ENCODE data around the gene PNRC2.
A peak's percentile ranks its signal among the peaks of the same experiment; 100 is the strongest.

The PNRC2 gene

GRCh38 chr1:23963617-23964234 lies 4.1 kb downstream of the PNRC2 start:
- no peak overlapping the region for H3K4me3 ChIP-seq (ENCODE audit: control insufficient read depth, low read depth, low read length)
- no peak for DNase-seq (ENCODE audit: low read depth)
- no peak for TF ChIP-seq CTCF (conservative IDR thresholded peaks at IDR 0.05; ENCODE audit: control insufficient read depth, insufficient read depth, low read depth, low read length)

GRCh38 chr1:23964235-23964668 lies 4.6 kb downstream of the PNRC2 start:
- no peak for TF ChIP-seq CTCF (conservative IDR thresholded peaks at IDR 0.05; ENCODE audit: control insufficient read depth, insufficient read depth, low read depth, low read length)
- DNase-seq (ENCODE audit: low read depth): no peak

GRCh38 chr1:23964790-23965740 lies 5.4 kb downstream of the PNRC2 start:
- no peak overlapping the region for H3K4me3 ChIP-seq (ENCODE audit: control insufficient read depth, low read depth, low read length)
- TF ChIP-seq CTCF (conservative IDR thresholded peaks at IDR 0.05; ENCODE audit: control insufficient read depth, insufficient read depth, low read depth, low read length): no peak
- peak; percentile 36 for DNase-seq (ENCODE audit: low read depth)

More at GRCh38 chr1:23964235-23964668, 4.6 kb downstream of the PNRC2 start:
- no peak overlapping the region for H3K4me3 ChIP-seq (ENCODE audit: control insufficient read depth, low read depth, low read length)

DNA sequence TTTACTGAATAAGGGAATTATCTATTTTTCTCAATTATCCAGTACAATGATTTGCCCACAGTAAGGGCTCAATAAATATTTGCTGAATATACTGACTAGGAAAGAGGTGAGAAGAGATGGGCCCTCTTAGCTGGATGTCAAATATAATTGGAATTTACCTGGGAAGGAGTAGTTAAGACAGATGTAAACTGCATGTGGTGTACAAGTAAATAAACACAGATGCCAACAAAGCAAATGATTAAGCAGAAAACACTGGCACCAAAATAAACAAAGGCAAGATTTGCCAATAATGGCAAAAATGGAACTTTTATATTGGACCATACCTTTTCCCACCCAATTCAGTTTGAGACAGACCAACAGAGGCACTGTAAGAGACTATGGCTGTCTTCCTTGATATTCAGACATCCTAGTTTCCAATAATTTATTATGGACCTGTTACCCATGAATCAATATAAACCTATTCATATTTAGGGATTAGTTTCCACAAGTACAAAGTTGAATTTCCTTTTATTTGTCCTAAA lies 7.4 kb downstream of the PNRC2 start:
- no peak for DNase-seq (ENCODE audit: low read depth)
- H3K4me3 ChIP-seq (ENCODE audit: control insufficient read depth, low read depth, low read length): no peak overlapping the region
- no peak for TF ChIP-seq CTCF (conservative IDR thresholded peaks at IDR 0.05; ENCODE audit: control insufficient read depth, insufficient read depth, low read depth, low read length)

DNA sequence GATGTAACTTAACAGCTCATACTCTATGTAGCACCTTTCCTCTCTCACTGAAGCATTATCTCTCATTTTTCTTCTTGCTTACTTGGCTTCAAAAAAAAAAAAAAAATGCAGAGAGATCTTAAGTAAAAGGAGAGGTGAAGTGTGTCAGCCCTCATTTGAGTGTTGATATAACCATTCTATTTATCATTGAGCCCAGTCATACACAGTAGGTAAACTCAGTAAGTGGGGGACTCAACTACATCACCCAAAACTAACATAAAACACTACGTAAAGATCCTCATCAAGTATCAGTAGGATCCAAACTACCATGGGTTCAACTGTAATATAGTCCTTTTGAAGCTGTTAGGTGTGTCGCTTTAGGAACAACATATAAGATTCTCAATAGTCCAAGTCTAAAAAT lies 8.2 kb downstream of the PNRC2 start:
- no peak overlapping the region for H3K4me3 ChIP-seq (ENCODE audit: control insufficient read depth, low read depth, low read length)
- TF ChIP-seq CTCF (conservative IDR thresholded peaks at IDR 0.05; ENCODE audit: control insufficient read depth, insufficient read depth, low read depth, low read length): no peak
- no peak for DNase-seq (ENCODE audit: low read depth)

DNA sequence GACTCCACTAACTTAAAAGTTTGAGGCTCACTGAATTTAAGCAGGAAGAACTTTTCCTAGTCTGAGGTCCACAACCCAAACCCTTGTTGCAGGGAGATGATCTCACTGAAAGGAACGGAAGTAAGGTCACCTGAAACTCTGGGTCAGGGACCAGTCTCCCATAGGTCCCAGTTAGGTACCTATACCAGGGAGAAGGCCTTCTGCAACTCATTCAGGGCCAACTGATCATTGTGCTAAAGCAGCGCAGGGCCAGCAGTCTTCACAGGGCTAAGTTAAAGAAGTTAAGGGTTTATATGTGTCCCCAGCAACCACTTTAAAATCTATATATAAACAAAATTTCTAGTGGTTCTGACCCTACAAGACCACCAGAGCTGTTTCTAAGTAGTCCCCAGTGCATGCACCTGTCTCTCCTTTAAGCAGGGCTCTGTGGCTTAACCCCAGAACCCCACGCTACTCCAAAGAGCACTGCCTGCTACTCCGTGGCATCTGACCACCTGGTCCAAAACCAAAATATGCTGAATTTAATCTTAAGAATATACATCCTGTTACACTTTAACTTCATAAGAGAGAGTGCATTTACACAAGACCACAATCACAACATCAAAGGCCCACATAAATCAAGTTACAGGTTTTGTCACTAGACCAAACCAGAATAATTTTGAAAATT lies 17.7 kb downstream of the PNRC2 start:
- H3K4me3 ChIP-seq (ENCODE audit: control insufficient read depth, low read depth, low read length): peak overlapping the region; percentile 21
- DNase-seq (ENCODE audit: low read depth): no peak

More for the DNA sequence above, 17.7 kb downstream of the PNRC2 start:
- TF ChIP-seq CTCF (conservative IDR thresholded peaks at IDR 0.05; ENCODE audit: control insufficient read depth, insufficient read depth, low read depth, low read length): no peak
